Body of pancreas (tissue), 4 donors: Measurements from ENCODE around the gene MORC2. TPM values are rescaled to one million over a fixed set of nuclear protein-coding genes. Genes with fewer than 3 reads are reported as not detected.

ENCODE experiments used
- ATAC-seq: fragments of 150-250 bp; one replicate; pipeline ENCODE4 v1.9.1; 2016
- DNase-seq, 4 donors: peaks; one replicate each; pipeline ENCODE4 v3.0.0-alpha.2; 2019
- H3K27ac ChIP-seq, 4 donors: fragments of 200-600 bp; sonication (generic); 1 replicate in 3 of 4; 2 replicates in 1 of 4; pipeline versions ENCODE4 v1.5.1 to v1.6.1; 2016 to 2019; ENCODE audit warnings: mild to moderate bottlenecking in 1 of 4, mixed read lengths in 1 of 4, moderate library complexity in 1 of 4
- H3K27me3 ChIP-seq, 2 donors: fragments of 200-600 bp; sonication (generic); one replicate each; pipeline ENCODE4 v1.6.0; 2016; ENCODE audit warnings: mild to moderate bottlenecking in 1 of 2
- H3K36me3 ChIP-seq, 2 donors: fragments of 200-600 bp; sonication (generic); replicated peaks in 1 of 2; 2 replicates each; pipeline ENCODE4 v1.5.1; 2016; ENCODE audit warnings: low read depth in 2 of 2; ENCODE audit not compliant: insufficient read depth in 1 of 2
- H3K4me1 ChIP-seq: fragments of 200-600 bp; sonication (generic); one replicate; pipeline ENCODE4 v1.6.0; 2016
- H3K4me3 ChIP-seq, 2 donors: fragments of 200-600 bp; sonication (generic); 1 replicate in 1 of 2; 2 replicates in 1 of 2; pipeline ENCODE4 v1.5.1; 2016 to 2019
- H3K9me3 ChIP-seq, 3 donors: fragments of 200-600 bp; sonication (generic); 1 replicate in 2 of 3; 2 replicates in 1 of 3; pipeline ENCODE4 v1.5.1; 2016
- CTCF ChIP-seq, 7 experiments: fragments of 450-650 bp in 4 of 7; fragments of 200-600 bp in 3 of 7; sonication (generic) in 3 of 7; IDR thresholded peaks; one replicate each; pipeline ENCODE4 v1.5.1; 2016 to 2019; ENCODE audit warnings: antibody characterized with exemption in 7 of 7
- POLR2A ChIP-seq, 3 donors: fragments of 450-650 bp; IDR thresholded peaks; one replicate each; pipeline ENCODE4 v1.6.1; 2016; ENCODE audit warnings: antibody characterized with exemption in 3 of 3, mild to moderate bottlenecking in 2 of 3
- WGBS, 2 donors: methylation state at CpG; one replicate each; pipeline ENCODE4 v1.1.5; 2017; 5-methylcytosine and 5-hydroxymethylcytosine counted together
- intact Hi-C: fragments of 100-400 bp; cut with DNase I; formaldehyde crosslinking; loops from one replicate; pipeline ENCODE4 v1.15.1; 2023
- total RNA-seq, 2 donors: library from RNA; depleted of rRNA; stranded (reverse); fragments of >200 nt; gene quantifications; one replicate each; pipeline ENCODE4 v1.1.0, GENCODE V29; 2016

The MORC2 gene
- total RNA-seq, 2 donors from 2014 or later: 9.1 to 13.5 TPM

GRCh38 chr22:30985561-30986208 is 17.1 kb upstream of the MORC2 start:
- ATAC-seq: no peak
- intact Hi-C loops: no loop called here
- 59 to 66% methylated on average over 4 of the region's 4 CpGs for WGBS, 2 donors

GRCh38 chr22:30984317-30984716 is 15.7 kb upstream of the MORC2 start:
- ATAC-seq (no peak), DNase-seq (no peak)
- WGBS, 2 donors: 64 to 65% methylated on average over 2 of the region's 2 CpGs
- intact Hi-C loops: no loop called here
- Histone ChIP-seq H3K27ac (no peak overlapping the region), H3K27me3 (no peaks in the 10 kb centered on the region), H3K36me3 (no peaks in the 10 kb centered on the region), H3K4me3 (no peak overlapping the region), H3K9me3 (no peaks in the 10 kb centered on the region), H3K4me1 (no peaks in the 10 kb centered on the region)
- TF ChIP-seq POLR2A (IDR thresholded peaks at IDR 0.05) (no peak), CTCF (IDR thresholded peaks at IDR 0.05) (no peak)

More at GRCh38 chr22:30985561-30986208, 17.1 kb upstream of the MORC2 start:
- TF ChIP-seq POLR2A (IDR thresholded peaks at IDR 0.05) (no peak), CTCF (IDR thresholded peaks at IDR 0.05) (no peak)
- no peak for DNase-seq
- Histone ChIP-seq H3K9me3 (no peaks in the 10 kb centered on the region), H3K4me1 (no peaks in the 10 kb centered on the region), H3K4me3 (no peak overlapping the region), H3K27me3 (no peaks in the 10 kb centered on the region), H3K27ac (no peak overlapping the region), H3K36me3 (no peaks in the 10 kb centered on the region)

GRCh38 chr22:30982512-30982911 is 13.9 kb upstream of the MORC2 start:
- H3K9me3 ChIP-seq: peaks cover 0 to 3% (median 0%) of the 10 kb centered on the region in 3 donors
- 73 to 81% methylated on average over 2 of the region's 2 CpGs for WGBS, 2 donors
- ATAC-seq (no peak), DNase-seq (no peak)
- no peak overlapping the region for H3K27ac ChIP-seq
- intact Hi-C loops: no loop called here
- H3K27me3 ChIP-seq: no peaks in the 10 kb centered on the region
- no peaks in the 10 kb centered on the region for H3K4me1 ChIP-seq
- H3K4me3 ChIP-seq: no peak overlapping the region
- no peaks in the 10 kb centered on the region for H3K36me3 ChIP-seq
- TF ChIP-seq CTCF (IDR thresholded peaks at IDR 0.05) (no peak), POLR2A (IDR thresholded peaks at IDR 0.05) (no peak)

- intact Hi-C loops: no loop called here
- H3K9me3 ChIP-seq: peaks cover 0 to 20% (median 0%) of the 10 kb centered on the region in 3 donors
- ATAC-seq: no peak
- WGBS, 2 donors: 85 to 92% methylated on average over 3 of the region's 3 CpGs
- no peak for DNase-seq
- H3K4me1 ChIP-seq: no peaks in the 10 kb centered on the region
- no peak overlapping the region for H3K27ac ChIP-seq
- H3K27me3 ChIP-seq: no peaks in the 10 kb centered on the region
- H3K4me3 ChIP-seq: no peak overlapping the region
- H3K36me3 ChIP-seq: no peaks in the 10 kb centered on the region
- TF ChIP-seq POLR2A (IDR thresholded peaks at IDR 0.05) (no peak), CTCF (IDR thresholded peaks at IDR 0.05) (no peak)
Observed at GRCh38 chr22:30979932-30980331, 11.4 kb upstream of the MORC2 start.
